ENCODE data around the gene TXN2.

The TXN2 gene, protein sequence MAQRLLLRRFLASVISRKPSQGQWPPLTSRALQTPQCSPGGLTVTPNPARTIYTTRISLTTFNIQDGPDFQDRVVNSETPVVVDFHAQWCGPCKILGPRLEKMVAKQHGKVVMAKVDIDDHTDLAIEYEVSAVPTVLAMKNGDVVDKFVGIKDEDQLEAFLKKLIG

DNA sequence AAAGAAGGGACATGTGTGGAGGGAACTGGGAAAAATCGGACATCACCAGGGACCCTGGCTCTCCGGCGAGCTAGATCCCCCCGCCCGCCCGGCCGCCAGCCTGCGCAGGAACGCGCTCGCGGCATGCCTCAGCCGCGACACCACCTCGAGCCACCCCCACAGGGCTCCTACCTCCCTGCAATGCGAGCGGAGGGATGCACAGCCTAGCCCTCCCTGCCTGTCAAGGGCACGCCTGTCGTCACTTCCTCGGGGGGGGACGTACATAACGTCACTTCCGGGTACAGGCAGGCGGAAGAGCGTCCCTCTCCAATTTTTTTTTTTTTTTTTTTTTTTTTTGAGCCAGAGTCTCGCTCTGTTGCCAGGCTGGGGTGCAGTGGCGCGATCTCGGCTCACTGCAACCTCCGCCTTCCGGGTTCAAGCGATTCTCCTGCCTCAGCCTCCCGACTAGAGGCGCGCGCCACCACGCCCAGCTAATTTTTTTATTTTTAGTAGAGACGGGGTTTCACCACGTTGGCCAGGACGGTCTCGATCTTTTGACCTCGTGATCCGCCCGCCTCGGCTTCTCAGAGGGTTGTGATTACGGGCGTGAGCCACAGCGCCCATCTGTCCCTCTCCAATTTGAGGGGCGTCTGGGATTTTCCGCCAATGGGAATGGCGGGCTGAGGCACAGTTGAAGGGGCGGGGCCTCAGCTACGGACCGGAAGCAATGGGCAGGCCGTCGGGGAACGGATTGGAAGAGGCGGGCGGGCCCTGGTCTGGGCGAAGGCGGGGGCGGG, at the start of gene TXN2:
TSS of gene TXN2 (minus strand) at position 248 of the 776 bp plus-strand sequence. CDS start 803 bp downstream, outside the sequence.
- DNase-seq: peak; percentile 93

DNA sequence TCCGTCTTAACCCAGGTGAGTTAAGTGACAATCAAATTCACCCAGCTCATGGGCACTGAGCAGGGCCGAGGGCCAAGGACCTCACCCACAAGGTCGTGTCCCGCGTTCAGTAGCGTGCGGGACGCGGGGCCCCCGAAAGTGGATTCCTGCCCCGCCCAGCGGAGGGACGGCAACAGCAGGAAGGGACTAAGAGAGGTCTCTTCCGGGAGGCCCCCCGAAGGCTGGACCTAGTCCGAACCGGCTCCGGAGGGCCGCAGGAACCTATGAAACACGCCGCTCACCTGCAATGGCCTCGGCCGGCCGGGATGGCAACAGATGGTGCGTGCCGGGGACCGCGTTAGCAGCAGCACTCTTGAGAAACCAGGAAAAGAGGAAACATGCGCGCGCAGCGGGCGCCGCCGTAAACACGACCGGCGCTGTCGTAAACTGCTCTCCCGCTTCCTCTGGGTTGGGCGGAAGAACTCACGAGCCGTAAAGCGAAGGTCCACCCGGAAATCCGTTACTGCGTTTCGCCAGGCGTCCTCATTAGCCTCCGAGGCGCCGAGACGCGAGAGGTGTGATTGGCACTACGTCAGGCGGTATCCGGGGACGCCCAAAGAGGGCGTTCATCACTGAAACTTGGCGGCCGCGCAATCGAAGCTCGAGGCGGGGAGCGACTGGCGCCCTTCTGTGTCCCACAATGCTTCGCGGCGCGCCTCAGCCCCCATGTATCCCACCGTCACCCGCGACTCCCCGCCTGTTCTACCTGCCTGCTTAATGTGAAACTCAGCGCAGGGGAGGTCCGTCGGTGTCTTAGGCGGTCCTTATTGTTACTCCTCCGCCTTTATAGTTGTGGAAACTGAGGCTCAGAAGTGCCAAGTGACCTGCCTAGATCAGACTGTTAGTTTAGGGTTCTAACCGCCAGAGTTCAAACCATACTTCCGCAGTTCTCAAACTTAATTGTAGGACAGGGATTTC, 47.6 kb upstream of the TXN2 start, which contains the start of gene EIF3D:
TSS of gene EIF3D (minus strand) at position 372 of the 957 bp plus-strand sequence. CDS start 3,045 bp downstream, outside the sequence.
- DNase-seq: peak; percentile 100

DNA sequence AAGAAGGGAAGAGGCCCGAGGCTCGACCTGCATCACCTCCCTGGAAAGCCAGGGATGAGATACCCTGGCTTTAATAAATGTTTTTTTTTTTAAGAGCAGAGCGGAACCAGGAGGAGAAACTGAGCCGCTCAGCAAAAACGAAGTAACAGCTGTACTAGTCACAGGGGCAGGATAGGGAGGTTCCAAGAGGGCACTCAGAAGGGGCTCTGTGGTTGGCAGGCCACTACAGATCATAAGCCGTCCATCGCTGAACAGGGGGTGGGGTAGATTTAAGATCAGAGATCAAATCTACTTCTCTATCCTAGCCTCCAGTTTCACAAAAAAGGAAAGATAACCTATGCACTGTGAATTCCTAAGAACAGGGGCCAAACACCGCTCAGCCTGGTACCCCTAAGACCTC, 46.9 kb upstream of the TXN2 start:
- DNase-seq: no peak

DNA sequence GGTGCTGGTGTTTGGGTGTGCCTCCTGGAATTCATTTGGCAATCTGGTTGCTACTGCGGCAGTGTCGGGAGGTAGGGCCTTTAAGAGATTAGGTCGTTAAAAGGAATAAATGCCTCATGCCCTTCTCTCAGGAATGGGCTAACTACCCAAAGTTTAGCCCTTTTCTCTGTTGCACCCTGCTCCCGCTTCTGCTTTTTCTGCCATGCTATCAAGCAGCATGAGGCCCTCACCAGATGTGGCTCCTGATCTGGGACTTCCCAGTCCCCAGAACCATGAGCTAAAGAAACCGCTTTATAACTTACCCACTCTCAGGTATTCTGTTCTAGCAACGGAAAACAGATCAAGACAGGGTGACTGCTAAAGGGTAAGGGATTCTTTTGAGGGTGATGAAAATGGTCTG, 41.2 kb upstream of the TXN2 start:
- peak; percentile 25 for DNase-seq

DNA sequence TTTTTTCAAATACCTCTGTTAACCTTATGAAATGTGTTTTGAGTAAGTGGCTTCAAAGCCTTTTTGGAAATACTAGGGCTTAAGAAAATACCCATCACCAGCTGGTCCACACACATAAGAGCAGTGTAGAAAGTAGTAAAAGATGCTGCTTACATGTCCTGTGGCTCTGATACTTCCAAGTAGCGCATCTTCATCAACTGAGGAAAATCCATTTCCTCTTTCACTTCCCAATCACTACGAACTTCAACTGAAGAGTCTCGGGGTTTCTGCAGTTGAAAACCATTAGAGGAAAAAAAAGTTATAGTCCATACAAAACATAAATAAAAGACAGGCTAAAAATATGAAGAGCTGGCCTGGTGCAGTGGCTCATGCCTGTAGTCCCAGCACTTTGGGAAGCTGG, 39.0 kb upstream of the TXN2 start:
- peak; percentile 73 for DNase-seq

DNA sequence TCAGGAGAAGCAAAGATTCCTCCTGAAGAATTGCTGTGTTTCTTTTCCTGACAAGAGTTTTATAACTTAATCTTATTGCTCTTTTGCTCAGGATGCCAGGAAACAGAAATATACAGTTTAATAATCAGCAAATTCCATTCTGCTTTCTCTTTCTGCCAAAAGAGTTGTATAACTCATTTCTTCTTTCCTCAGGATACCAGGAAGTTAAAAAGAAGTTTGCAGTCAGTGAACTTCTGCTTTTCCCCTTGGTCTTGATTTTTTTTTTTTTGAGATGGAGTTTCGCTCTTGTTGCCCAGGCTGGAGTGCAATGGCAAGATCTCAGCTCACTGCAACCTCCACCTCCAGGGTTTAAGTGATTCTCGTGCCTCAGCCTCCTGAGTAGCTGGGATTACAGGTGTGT, 38.5 kb upstream of the TXN2 start:
- peak; percentile 79 for DNase-seq

DNA sequence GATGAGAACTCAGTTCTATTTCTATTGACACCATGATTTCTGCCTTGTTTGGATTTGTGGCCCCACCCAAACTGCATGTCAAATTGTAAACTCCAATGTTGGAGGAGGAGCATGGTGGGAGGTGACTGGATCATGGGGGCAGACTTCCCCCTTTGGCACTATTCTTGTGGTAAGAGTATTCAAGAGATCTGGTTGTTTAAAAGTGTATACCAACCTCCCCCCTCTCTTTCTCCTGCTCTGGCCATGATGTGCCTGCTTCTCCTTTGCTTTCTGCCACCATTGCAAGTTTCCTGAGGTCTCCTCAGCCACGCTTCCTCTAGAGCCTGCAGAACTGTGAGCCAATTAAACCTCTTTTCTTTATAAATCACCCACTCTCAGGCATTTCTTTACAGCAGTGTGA, 33.3 kb upstream of the TXN2 start:
- DNase-seq: no peak

DNA sequence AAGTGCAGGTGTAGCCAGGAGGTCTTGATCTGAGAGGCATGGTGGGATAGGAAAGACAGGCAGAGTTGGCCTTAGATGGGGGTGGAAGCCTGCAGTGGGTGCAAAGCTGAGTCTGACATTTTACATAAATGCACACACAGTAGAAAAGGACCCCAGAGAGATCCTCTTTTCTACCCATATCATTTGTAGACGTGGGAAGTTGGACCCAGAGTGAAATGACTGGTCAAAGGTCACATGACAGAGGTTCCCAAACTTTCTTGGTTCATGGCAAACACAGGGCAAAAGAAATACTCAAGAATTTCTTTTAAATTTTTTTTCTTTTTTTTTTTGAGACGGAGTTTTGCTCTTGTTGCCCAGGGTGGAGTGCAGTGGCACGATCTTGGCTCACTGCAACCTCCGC, 31.6 kb upstream of the TXN2 start:
- DNase-seq: no peak

DNA sequence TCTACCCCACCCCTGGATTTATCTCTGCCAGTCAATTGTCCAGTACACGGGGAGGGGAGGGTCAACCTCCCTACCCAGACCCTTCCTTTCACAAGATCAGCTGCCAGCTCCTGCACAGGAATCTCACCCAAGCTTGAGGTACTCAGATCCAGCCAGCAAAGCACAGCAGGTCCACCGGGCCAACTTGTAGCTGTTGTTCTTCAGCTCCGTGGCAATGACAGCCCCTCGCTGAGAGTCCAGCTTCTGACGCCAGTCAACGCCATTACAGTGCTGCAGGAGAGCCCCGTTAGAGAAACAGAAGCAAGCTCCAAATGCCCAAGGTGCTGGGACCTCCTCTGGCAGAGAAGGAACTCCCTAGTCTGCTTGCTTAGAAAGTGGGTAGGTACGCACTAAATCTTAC, 30.9 kb upstream of the TXN2 start:
- DNase-seq: no peak

DNA sequence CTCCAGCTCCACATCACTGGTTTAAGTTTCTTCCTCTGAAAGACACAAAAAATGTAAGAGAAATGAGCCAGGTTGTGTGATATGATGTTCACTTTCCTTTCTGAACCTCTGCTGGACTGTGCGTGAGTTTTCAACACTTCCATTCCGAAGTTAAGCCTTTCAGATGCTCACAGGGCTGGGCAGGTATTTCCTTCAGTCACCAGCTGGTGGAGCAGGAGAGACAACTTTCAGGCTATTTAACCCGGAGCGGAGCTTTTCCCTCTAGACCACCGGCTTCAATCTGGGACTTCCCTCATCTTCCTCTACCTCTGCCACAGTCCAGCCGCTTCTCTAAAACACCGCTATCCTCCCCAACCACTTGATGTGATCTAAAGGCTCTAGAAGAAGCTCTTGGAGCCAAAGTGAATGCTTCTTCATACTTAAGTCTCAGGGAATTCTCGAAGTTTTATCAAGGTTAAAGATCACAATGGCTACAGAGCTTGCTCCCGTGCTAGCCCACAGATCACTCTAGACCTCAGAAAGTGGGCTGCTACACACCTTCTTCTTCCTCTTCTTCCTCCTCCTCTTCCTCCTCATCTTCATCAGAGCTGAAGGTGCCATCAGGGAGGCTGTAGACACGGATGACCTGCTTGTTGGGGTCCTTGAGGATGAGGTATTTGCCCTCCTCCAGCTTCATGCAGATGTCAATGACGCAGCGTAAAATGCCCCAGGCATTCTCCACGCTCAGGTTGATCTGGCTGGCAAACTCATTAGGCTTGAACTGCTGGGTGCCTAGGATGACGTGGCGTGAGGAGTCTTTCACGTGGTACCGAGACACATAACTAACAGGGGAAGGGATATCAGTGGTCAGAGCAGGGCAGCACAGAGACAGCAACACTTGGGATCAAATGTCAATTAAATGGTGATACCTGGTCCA, 29.8 kb upstream of the TXN2 start:
- DNase-seq: peak; percentile 64

DNA sequence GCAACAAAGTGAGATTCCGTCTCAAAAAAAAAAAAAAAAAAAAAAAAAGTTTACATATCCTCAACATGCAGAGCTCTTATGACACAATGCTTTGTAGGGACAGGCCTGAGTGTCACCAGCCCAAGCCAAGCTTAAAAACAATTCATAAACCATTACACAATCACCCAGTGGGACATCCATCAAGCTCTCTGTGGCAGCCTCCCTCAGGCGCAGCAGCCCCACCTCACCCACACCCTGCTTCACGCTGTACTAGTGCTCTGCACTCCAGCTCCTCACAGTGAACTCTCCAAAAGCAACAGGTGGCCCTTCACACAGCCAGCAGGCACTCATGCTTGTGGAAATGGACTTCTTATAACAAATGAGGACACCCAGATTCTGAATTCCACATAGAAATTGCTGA, 28.9 kb upstream of the TXN2 start:
- DNase-seq: peak; percentile 96

DNA sequence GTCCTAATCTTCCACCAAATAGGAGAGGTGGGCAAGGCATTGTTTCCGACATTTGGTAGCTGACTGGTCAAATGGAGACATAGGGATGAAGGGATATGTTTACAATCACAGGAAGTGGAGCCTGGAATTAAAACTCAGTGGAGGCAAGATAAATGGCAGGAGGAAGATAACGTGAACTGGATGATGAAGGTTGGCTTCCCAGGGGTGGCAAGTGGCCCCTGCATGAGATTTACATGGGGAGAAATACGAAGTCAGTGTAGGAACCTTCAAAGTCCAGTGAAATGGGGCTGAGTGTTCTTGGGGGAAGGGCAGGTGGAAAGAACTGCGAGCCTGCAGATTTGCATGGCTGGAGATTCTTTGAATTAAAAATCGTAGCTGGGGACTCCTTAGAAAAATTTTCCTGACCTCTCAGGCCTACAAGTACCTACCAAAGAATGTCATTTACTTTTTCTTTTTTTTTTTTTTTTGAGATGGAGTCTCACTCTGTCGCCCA, 26.1 kb upstream of the TXN2 start:
- DNase-seq: no peak

DNA sequence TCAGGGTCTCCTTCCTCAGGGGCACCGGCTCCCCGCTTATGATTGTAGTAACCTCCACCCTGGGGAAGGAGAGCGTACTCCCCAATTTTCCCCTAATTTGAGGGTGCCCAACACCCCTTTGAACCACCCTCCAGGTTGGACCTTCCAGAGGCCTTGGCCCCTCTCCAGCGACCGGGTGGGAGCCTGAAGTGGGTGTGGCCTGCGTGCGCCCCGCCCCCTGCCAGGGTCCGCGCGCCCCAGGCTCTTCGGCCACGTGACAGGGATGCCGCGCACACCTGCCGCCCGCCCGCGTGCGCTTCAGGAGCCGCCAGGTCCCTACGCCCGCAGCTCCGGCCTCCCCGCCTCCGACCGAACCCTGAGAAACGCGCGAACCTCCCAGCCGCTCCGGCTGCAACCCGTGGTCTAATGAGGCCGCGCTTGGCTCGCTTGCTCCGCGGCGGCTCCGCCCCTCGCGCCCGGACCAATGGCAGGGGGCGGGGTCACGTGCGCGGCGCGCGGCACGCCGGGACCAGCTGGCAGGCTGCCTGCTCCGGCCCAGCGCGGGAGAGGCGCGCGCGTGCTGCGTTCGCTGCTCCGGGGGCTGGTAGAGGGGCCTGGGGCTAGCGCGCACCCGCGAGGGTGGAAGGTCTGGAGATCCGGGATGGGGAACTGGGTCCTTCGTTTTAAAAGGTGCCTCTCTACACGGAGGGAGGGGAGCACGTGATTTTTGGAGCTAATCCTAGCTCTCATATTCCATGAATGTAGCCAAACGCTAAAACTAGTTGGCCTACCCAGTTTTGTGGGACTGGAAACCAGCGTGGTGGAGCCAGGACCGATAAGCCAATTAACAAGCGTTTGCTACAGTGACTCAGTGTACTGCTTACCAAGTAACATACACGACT, 25.4 kb upstream of the TXN2 start, which contains the start of gene FOXRED2:
TSS of gene FOXRED2 (minus strand) at position 404 of the 881 bp plus-strand sequence. CDS start 618 bp downstream, outside the sequence.
- DNase-seq: peak; percentile 78

DNA sequence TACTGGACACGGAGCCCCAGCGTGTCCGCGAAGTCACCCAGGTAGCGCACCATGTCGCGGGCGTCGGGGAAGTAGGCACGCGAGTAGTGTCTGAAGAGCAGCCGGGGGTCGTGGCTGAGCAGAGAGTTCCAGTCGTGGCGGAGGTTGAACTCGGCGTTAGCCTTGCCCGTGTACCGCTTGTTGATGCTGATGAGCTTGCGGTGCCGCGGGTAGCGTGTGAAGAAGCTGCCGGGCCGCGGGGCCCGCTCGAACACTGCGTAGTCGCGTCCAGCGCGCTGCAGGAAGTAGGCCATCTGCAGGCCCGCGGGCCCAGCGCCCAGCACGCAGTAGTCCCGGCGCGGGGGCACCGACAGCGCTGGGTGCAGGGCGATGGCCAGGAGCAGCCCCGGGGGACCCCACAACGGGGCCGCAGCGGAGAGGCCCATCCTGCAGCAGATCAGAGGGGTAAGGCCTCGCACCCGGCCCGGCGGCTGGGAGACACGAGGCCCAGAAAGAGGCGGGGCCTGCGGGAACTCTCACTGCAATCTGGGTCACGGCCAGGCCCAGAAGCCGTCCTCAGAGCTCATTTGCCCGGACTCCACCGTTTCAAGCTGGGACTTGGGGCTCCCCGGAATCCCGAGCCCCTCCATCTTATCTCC, 24.7 kb upstream of the TXN2 start:
- DNase-seq: no peak

DNA sequence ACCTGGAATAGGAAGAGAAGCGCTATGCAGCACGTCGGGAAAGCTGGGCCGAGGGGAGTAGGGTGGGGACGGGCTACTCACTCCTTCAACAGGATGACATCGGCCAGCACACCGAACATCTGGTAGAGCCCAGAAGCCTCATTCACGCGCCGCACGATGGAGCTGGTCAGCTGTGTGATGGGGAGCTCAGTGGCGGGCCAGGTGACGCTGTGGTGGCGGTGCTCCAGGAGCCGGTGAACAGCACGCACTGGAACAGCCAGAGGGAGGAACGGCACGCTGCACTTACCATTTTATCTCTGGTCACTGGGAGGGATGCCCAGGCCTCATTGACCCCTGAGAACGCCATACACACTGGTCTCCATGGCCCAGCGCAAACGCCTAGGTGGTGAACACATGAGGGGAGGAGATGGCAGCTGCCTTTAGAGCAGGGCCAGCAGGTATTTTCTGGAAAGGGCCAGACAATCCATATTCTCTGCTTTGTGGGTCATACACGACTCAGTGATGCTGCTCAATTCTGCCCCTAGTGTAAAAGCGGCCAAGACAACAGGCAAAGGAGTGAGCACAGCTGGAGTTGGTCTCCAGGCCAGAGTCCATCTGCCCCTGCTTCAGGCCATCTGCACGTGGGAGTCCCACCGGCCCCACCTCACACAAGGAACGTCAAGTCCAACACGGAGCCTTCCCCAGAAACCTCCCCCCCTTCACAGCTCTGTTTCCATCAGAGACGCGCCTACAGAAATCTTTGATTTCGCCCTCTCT, 16.6 kb upstream of the TXN2 start:
- no peak for DNase-seq

DNA sequence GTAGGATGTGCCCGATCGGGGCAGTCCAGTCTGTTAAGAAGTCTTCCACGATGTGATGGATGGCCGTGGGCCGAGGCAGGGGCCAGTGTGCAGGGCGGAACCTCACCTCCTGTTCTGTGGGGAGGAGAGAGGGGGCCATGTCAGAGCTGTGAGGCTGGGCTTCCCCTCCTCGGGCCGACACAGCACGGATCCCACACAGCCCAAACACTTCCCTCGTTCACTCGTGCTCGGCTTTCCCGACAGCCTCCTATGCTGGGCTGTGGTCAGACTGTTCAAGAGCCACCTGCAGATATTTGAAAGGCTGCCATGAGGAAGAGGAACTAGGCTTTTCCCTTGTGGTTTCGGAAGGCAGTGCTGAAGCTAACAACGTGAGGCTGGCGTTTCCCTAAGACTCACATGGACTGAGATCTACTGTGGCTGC, 12.3 kb upstream of the TXN2 start:
- DNase-seq: peak; percentile 97

DNA sequence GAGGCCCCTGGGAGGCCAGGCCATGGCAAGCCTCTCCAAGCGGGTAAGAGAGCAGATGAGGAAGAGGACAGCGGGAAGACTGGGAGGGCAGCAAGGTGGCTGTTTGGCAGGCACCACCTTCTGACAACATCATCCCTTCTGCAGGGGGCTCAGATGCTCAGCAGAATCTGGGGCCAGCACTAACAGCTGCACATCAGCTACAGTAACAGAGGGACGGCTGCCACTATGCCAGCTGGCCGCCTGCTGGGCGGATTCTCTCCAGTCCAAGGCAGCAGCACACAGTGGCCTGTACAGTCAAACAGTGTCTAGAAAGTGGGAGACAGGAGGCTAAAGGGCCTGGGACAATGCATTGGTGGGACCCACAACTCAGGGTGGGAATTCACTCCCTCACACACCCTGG, 10.7 kb upstream of the TXN2 start:
- DNase-seq: peak; percentile 14

DNA sequence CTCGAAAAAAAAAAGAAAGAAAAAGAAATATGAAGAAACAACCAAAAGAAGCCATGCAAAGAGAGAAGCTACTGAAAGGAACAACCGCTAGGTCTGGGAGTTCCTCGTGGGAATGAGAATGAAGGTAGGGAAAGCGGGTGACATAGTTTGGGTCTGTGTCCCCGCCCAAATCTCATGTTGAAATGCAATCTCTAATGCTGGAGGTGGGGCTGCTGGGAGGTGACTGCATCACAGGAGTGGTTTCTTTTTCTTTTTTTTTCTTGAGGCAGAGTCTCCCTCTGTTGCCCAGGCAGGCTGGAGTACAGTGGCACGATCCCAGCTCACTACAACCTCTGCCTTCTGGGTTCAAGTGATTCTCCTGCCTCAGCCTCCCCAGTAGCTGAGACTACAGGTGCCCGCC, 9.7 kb upstream of the TXN2 start:
- no peak for DNase-seq

DNA sequence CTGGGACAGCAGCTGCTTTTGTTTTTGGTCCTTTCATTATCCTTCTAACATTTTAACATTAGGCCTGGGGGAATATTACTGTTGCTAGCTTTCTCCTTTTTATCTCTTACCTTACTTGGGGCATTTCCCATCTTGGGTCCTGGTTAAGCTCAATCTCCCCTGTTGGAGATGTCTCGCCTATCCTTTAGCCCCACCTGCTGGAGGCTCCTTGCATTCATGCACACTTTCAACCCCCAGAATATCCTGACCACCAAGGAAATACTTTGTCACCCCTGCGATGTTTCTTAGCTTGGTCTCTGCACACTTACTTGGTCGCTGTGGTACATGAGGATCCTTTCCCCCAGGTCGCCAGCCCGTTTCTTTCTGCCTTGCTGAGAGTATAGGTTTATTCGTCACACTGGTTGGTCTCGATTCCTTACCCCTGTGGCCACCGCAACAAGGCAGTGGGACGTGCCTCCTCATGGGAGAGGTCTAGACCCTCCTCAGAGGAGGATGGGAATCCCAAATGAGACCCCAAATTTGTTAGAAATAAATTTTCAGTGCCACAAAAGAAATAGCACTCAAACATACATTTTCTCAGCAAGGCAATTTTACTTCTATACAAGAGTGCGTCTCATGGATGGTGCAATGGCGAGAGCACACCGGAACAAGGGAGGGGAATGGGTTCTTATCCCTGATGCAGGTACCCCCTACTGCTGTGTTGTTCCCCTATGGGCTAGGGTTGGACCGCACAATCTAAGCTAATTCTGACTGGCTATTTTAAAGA, 5.4 kb upstream of the TXN2 start:
- DNase-seq: peak; percentile 26
